Measurements from ENCODE around the gene OASL. TPM values are rescaled to one million over a fixed set of nuclear protein-coding genes. Genes with fewer than 3 reads are reported as not detected.

OASL gene
- polyA plus RNA-seq, 1 donor from 2014 or later, result 0.78 TPM

DNA sequence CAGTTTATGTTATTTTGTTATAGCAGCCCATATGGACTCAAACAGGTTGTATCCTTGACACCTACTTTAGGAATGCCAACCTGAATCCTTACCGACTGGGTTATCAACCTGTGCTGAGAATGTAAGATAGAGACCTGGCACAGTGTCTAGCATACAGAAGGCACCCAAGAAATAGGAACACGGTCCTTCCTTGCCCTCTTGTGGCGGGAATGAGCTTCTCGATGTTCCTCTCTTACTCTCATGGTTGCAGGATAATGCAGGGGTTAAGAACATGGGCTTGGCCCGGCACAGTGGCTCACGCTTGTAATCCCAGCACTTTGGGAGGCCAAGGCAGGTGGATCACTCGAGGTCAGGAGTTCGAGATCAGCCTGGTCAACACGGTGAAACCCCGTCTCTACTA lies 29.3 kb downstream of the OASL start:
- Mint-ChIP-seq H3K36me3 (peaks cover 11% of the 10 kb centered on the region), H3K27me3 (no peaks in the 10 kb centered on the region), H3K27ac (no peak overlapping the region), H3K9me3 (no peaks in the 10 kb centered on the region), H3K4me1 (peaks cover 3 to 5% (median 4%) of the 10 kb centered on the region in 3 donors), H3K4me3 (no peak overlapping the region)

DNA sequence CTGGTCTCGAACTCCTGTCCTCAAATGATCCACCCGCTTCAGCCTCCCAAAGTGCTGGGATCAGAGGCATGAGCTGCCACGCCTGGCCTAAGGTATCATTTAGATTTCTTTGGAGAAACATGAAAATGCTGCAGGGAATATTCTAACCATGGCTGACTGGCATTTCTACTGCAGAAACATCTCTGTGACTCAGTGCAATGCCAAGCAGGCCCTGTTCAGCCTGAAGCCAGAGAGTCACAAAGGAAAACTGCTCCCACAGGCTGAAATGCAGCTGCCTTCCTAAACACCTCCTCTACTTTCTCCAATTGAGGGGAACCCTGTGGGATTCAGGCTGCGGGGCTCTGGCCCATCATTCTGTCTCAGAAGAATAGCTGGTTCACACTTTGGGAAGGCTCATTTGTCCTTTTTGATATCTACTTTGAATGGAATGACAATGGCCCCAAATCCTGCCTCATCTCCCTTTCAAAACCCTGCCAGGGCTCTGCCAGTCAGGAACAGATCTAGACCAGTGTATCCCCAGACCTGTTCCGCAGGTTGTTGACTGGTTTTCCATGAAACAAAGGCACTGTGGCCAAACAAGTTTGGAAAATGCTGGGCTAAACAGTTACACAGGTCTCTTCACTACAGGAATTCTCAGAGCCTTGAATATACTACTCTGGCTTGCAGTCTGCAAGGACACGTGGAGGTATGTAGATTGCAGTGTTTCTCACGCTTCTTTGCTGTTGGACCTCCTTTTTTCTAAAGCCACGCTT lies 30.5 kb downstream of the OASL start:
- no peaks in the 10 kb centered on the region for H3K27me3 Mint-ChIP-seq
- H3K27ac Mint-ChIP-seq, result no peak overlapping the region
- H3K36me3 Mint-ChIP-seq, result peaks cover 12% of the 10 kb centered on the region
- H3K9me3 Mint-ChIP-seq, result no peaks in the 10 kb centered on the region
- no peak overlapping the region for H3K4me3 Mint-ChIP-seq
- H3K4me1 Mint-ChIP-seq, result peaks cover 0 to 2% (median 2%) of the 10 kb centered on the region in 3 donors

- peaks cover 0 to 2% (median 0%) of the 10 kb centered on the region in 3 donors for H3K4me1 Mint-ChIP-seq
- no peaks in the 10 kb centered on the region for H3K27me3 Mint-ChIP-seq
- H3K27ac Mint-ChIP-seq, result no peak overlapping the region
- H3K4me3 Mint-ChIP-seq, result no peak overlapping the region
- no peaks in the 10 kb centered on the region for H3K9me3 Mint-ChIP-seq
- peaks cover 13% of the 10 kb centered on the region for H3K36me3 Mint-ChIP-seq
Observed at GRCh38 chr12:121005346-121005815, 33.7 kb downstream of the OASL start.

- Mint-ChIP-seq H3K4me3 (no peak overlapping the region), H3K27ac (no peak overlapping the region), H3K36me3 (peaks cover 13% of the 10 kb centered on the region), H3K9me3 (no peaks in the 10 kb centered on the region), H3K27me3 (no peaks in the 10 kb centered on the region), H3K4me1 (peaks cover 0 to 2% (median 0%) of the 10 kb centered on the region in 3 donors)
Observed at GRCh38 chr12:121004253-121004815, 34.7 kb downstream of the OASL start.

GRCh38 chr12:121003650-121004049 lies 35.4 kb downstream of the OASL start:
- Mint-ChIP-seq H3K36me3 (peaks cover 13% of the 10 kb centered on the region), H3K9me3 (no peaks in the 10 kb centered on the region), H3K4me1 (peaks cover 0 to 2% (median 0%) of the 10 kb centered on the region in 3 donors), H3K27me3 (no peaks in the 10 kb centered on the region), H3K4me3 (no peak overlapping the region), H3K27ac (no peak overlapping the region)

DNA sequence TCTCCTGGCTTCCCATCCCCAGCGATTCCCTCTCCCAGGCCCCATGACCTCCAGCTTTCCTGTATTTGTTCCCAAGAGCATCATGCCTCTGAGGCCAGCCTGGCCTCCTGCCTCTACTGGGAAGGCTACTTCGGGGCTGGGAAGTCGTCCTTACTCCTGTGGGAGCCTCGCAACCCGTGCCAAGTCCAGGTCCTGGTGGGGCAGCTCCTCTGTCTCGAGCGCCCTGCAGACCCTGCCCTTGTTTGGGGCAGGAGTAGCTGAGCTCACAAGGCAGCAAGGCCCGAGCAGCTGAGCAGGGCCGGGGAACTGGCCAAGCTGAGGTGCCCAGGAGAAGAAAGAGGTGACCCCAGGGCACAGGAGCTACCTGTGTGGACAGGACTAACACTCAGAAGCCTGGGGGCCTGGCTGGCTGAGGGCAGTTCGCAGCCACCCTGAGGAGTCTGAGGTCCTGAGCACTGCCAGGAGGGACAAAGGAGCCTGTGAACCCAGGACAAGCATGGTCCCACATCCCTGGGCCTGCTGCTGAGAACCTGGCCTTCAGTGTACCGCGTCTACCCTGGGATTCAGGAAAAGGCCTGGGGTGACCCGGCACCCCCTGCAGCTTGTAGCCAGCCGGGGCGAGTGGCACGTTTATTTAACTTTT lies 37.1 kb downstream of the OASL start:
- no peak overlapping the region for H3K4me3 Mint-ChIP-seq

GRCh38 chr12:121001060-121001459 lies 38.0 kb downstream of the OASL start:
- Mint-ChIP-seq H3K27ac (no peak overlapping the region), H3K27me3 (peaks cover 2% of the 10 kb centered on the region), H3K36me3 (peaks cover 6% of the 10 kb centered on the region), H3K9me3 (no peaks in the 10 kb centered on the region), H3K4me1 (no peaks in the 10 kb centered on the region), H3K4me3 (peak overlapping the region in 1 of 4 donors; percentile 38)

More for the DNA sequence above, 37.1 kb downstream of the OASL start:
- H3K9me3 Mint-ChIP-seq, result no peaks in the 10 kb centered on the region
- no peaks in the 10 kb centered on the region for H3K27me3 Mint-ChIP-seq
- H3K36me3 Mint-ChIP-seq, result peaks cover 8% of the 10 kb centered on the region
- peaks cover 0 to 2% (median 0%) of the 10 kb centered on the region in 3 donors for H3K4me1 Mint-ChIP-seq
- H3K27ac Mint-ChIP-seq, result peak overlapping the region in 1 of 3 donors; percentile 13

DNA sequence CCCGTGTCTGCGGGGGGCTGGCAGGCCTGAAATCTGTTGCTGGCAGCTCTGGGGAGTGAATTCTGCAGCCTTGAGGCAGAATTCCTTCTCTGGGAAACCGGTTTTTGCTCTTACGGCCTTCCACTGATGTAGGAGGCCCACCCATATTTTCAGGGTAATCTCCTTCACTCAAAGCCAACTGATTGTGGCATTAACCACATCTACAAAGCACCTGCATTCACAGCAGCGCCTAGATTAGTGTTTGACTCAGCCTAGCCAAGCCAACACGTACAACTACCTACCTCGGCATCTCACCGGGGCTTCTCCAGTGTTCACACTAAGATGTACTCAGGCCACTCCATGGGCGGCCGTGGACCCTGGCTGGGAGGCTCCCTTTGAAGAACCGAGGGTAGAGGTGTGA lies 38.5 kb downstream of the OASL start:
- peaks cover 2% of the 10 kb centered on the region for H3K27me3 Mint-ChIP-seq
- peak overlapping the region in 1 of 3 donors; percentile 13 for H3K27ac Mint-ChIP-seq
- peaks cover 0 to 1% (median 0%) of the 10 kb centered on the region in 3 donors for H3K4me1 Mint-ChIP-seq
- no peak overlapping the region for H3K4me3 Mint-ChIP-seq
- H3K36me3 Mint-ChIP-seq, result peaks cover 6% of the 10 kb centered on the region
- H3K9me3 Mint-ChIP-seq, result no peaks in the 10 kb centered on the region

DNA sequence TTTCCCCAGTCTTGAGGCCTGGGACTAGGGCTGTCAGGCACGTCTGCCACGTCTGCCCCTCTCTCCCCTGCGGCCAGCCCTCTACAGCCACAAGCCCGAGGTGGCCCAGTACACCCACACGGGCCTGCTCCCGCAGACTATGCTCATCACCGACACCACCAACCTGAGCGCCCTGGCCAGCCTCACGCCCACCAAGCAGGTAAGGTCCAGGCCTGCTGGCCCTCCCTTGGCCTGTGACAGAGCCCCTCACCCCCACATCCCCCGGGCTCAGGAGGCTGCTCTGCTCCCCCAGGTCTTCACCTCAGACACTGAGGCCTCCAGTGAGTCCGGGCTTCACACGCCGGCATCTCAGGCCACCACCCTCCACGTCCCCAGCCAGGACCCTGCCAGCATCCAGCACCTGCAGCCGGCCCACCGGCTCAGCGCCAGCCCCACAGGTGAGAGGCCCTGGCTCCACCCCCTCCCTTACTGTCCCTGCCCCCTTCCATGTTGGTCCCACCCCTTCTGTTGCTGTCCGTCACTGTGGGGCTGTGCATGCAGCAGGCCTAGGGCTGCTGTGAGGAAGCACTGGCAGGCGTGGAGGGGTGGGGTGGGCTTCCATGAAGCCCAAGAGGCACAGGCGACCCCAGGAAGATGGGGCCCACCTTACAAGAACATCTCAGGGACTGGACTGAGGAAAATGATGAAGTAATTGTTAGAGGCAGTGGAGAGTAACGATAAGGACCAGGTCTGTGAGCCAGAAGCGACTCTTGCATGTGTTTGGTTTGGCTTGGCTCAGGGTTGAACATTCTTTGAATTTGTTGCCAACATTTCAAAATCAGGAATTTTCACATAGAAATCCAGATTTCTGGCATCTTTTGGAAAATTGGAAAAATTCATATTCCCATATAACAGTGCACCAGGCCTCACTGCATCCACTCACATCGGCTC lies 39.6 kb downstream of the OASL start:
- Mint-ChIP-seq H3K4me1 (peaks cover 0 to 1% (median 0%) of the 10 kb centered on the region in 3 donors), H3K9me3 (no peaks in the 10 kb centered on the region), H3K27ac (peak overlapping the region in 1 of 3 donors; percentile 41)

GRCh38 chr12:120998435-120998834 lies 40.6 kb downstream of the OASL start:
- Mint-ChIP-seq H3K4me3 (no peak overlapping the region), H3K4me1 (peaks cover 0 to 1% (median 0%) of the 10 kb centered on the region in 3 donors), H3K36me3 (peaks cover 4% of the 10 kb centered on the region), H3K27ac (no peak overlapping the region), H3K27me3 (peaks cover 2% of the 10 kb centered on the region), H3K9me3 (no peaks in the 10 kb centered on the region)

More for the DNA sequence above, 39.6 kb downstream of the OASL start:
- Mint-ChIP-seq H3K4me3 (no peak overlapping the region), H3K36me3 (peaks cover 6% of the 10 kb centered on the region), H3K27me3 (peaks cover 2% of the 10 kb centered on the region)

DNA sequence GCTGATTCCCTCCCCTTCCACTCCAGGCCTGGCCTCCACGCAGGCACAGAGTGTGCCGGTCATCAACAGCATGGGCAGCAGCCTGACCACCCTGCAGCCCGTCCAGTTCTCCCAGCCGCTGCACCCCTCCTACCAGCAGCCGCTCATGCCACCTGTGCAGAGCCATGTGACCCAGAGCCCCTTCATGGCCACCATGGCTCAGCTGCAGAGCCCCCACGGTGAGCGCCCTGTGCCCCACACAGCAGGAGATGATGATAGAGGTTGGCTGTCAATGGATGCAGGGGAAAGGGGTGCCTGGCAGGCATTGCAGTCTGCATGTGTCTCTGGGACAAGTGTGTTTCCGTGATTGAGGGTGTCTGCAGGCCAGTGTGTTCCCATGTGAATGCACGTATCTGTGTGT lies 41.6 kb downstream of the OASL start:
- Mint-ChIP-seq H3K4me3 (peak overlapping the region in 2 of 4 donors; percentile 33 to 64), H3K9me3 (no peaks in the 10 kb centered on the region)

DNA sequence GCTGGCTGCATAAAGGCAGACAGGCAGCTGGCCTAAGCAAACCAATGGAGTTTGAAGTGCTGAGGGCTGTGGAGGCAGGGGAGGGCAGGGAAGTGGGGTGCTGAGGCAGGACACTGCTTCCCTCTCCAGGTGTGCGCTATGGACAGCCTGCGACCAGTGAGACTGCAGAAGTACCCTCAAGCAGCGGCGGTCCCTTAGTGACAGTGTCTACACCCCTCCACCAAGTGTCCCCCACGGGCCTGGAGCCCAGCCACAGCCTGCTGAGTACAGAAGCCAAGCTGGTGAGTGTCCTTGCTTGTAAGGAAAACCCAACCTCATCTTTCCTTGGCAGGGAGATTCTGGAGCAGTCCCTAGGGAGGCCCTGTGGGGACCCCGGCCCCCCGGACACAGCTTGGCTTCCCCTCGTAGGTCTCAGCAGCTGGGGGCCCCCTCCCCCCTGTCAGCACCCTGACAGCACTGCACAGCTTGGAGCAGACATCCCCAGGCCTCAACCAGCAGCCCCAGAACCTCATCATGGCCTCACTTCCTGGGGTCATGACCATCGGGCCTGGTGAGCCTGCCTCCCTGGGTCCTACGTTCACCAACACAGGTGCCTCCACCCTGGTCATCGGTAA lies 42.8 kb downstream of the OASL start:
- no peaks in the 10 kb centered on the region for H3K9me3 Mint-ChIP-seq
- no peak overlapping the region for H3K27ac Mint-ChIP-seq
- peaks cover 0 to 1% (median 0%) of the 10 kb centered on the region in 3 donors for H3K4me1 Mint-ChIP-seq
- H3K4me3 Mint-ChIP-seq, result no peak overlapping the region
- peaks cover 2% of the 10 kb centered on the region for H3K27me3 Mint-ChIP-seq
- no peaks in the 10 kb centered on the region for H3K36me3 Mint-ChIP-seq

More for the DNA sequence above, 41.6 kb downstream of the OASL start:
- Mint-ChIP-seq H3K27me3 (peaks cover 2% of the 10 kb centered on the region), H3K4me1 (peaks cover 0 to 1% (median 0%) of the 10 kb centered on the region in 3 donors), H3K36me3 (no peaks in the 10 kb centered on the region), H3K27ac (no peak overlapping the region)

- Mint-ChIP-seq H3K36me3 (no peaks in the 10 kb centered on the region), H3K27ac (no peak overlapping the region), H3K9me3 (no peaks in the 10 kb centered on the region), H3K27me3 (peaks cover 2% of the 10 kb centered on the region), H3K4me1 (peaks cover 0 to 1% (median 0%) of the 10 kb centered on the region in 3 donors), H3K4me3 (no peak overlapping the region)
Observed at GRCh38 chr12:120994589-120995337, 44.3 kb downstream of the OASL start.
